NCI-H345 treated with DMSO at 0.1 percent for 48 hours (cell line): ENCODE results near the gene TRUB1.
"Not testable (repeated sequence)": the region's sequence is repeated elsewhere in the genome, so short reads cannot be mapped to it uniquely, and the experiment has no call there.

ENCODE experiments used
- DNase-seq: peaks from one replicate; lab custom pipeline; 2025; ENCODE audit not compliant: unreplicated experiment; lab: John Stamatoyannopoulos, UW

Gene TRUB1

GRCh38 chr10:114923551-114923950, 14.4 kb upstream of the TRUB1 start:
- no peak for DNase-seq

- DNase-seq = no peak
These were observed 12.1 kb upstream of the TRUB1 start for GRCh38 chr10:114925587-114926586.

- DNase-seq = no peak
These were observed 9.2 kb upstream of the TRUB1 start for GRCh38 chr10:114928818-114929217.

- no peak for DNase-seq
These were observed 7.7 kb upstream of the TRUB1 start for GRCh38 chr10:114930320-114930719.

DNA sequence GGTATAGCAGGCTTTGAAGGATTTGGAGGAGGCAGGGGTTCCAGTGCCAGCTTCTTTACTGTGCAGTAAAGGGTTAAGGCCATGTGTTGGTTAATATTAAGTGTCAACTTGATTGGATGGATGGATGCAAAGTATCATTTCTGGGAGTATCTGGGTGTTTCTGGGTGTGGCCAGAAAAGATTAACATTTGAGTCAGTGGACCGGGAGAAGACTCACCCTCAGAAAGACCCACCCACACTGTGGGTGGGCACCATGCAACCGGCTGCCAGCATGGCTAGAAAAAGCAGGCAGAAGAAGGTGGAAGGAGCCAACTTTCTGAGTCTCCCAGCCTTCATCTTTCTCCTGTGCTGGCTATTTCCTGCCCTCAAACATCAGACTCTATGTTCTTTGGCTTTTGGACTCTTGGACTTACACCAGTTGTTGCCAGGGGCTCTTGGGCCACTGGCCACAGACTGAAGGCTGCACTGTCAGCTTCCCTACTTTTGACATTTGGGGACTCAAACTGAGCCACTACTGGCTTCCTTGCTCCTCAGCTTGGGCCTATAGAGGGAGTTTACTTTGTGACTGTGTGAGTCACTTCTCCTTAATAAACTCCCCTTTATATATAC, 6.8 kb upstream of the TRUB1 start:
- no peak for DNase-seq

DNA sequence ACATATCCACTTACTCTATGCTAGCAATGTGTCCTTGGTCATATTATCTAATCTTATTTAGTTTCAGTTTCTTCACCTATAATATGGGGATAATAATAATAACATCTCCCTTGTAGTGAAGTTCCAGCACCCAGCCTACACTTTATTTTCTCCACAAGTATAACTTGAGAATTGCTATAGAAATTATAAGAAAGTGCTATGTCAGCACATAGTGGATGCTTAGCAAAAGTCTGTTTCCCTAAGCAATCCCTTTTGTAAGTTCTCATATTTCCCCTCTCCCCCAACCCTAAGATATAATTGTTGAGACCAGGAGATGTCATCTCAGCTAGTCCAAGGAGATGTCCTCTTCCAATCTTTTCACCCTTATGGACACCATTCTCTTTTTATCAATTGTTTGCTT, 5.8 kb upstream of the TRUB1 start:
- DNase-seq = no peak

DNA sequence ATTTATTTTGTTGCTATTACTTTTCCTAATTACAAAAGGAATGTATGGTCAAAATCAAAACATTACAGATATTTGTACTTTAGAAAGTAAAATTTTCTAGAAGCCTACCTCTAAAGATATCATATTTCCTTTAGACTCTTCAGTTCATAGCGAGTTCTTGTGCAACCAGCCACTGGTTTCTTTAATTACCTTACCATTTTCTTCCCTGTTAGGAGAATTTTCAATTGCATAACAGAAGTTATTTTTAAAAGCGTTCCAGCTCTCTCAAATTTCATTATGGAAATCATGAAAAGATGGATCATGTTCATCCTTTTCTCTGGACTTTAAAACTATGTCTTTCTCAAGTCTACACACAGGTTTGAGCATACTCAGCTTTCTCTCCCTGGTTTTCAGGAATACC, 5.0 kb upstream of the TRUB1 start:
- DNase-seq = no peak

DNA sequence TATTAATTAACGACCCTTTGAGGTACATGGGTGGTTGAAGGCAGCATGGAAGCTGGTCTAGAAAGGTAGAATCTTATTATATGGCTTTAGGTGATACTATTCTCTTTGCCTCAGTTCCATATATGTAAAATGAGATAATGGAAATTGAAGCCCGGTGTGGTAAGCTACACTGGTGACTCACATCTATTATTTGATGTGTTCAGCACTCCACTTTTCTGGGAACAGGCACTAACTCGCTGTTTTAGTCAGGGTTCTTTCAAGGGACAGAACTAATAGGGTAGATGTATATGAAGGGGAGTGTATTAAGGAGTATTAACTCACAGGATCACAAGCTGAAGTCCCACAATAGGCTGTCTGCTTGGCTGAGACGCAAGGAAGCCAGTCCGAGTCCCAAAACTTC, 4.4 kb upstream of the TRUB1 start:
- no peak for DNase-seq

DNA sequence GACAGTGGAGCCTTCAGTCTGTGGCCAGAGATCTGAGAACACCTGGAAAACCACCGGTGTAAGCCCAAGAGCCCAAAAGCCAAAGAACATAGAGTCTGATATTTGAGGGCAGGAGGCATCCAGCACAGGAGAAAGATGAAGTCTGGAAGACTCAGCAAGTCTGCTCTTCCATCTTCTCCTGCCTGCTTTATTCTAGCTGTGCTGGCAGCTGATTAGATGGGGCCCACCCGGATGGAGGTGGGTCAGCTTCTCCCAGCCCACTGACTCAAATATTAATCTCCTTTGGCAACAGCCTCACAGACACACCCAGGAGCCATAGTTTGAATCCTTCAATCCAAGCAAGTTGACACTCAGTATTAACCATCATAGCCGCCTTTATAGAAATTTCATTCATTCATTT, 4.0 kb upstream of the TRUB1 start:
- DNase-seq = not testable (repeated sequence)

GRCh38 chr10:114938856-114939193, 830 bp downstream of the TRUB1 start:
- DNase-seq = no peak

DNA sequence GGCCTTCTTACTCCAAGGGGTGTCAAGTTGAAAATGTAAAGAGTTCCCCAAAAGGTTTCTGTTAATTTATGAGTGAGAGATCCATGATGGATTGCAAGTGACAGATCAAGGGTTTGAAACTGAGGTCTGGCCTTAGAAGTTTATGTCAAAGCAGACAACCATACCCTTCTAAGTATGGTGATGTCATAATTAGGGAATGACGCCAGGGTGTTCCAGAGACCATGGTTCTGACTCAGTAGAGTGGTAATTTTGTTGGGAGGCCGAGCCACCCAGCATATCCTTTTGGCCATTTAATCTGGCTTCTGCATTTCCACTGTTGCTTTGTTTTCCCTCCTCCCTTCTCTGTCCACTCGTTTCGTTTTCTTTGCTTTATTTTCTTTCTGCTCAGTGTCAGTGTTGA, 2.7 kb downstream of the TRUB1 start:
- no peak for DNase-seq

- no peak for DNase-seq
These were observed 5.0 kb downstream of the TRUB1 start for GRCh38 chr10:114943000-114943399.

- DNase-seq = no peak
These were observed 15.1 kb downstream of the TRUB1 start for GRCh38 chr10:114953047-114953446.

DNA sequence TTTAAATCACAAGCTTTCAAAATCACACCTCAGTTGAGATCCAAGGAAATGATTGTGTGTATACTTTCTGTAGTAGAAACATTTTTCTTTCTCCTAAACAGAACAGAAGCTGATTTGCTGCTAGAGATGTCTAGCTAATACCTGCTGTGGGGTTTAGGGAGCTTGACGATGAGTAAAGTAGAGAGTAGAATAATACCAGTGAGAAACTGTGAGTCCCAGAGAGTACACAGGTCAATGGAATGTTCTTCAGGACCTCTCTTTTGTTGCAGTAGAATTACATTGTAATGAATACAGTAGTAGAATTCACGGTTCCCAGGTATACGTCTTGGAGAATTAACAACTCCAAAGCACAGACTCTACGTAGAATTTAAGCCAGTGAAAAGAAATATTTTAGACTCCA, 18.0 kb downstream of the TRUB1 start:
- DNase-seq = no peak

- DNase-seq = no peak
These were observed 18.5 kb downstream of the TRUB1 start for GRCh38 chr10:114956466-114956865.

DNA sequence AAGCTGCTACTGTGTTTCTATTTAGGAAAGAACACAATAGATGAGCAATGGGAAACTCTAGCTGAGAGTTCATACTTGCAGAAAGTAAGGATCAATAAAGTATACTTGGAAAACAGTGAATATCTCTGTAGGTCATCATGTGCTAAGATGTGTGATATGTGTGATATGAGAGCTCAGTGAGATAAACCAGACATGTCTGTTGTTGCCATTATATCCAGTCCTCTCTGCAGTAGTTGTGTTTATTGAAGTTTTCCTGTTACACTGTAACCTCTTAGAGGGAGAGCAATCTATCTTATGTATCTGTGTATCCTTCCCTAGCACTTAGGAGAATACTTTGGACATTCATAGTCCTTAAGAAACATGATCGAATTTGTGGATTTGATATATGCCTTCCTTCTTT, 19.1 kb downstream of the TRUB1 start:
- no peak for DNase-seq

DNA sequence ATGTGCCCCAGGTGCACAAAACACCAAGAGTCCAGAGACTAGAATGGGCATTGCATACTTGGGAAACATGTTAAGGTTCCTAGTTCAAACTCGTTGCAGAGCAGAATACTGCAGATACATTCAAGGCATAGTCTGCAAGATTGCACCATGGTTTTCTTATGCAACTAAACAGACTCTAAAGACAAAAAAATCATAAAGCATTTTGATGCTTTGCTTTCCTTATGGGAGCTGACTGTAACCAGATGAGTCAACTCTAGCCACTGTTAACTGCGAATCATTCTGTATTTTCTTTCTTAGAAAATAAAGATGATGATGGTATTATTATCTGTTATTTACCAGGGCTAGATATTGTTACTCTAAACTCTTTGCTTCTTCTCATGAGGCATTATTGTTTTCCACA, 19.7 kb downstream of the TRUB1 start:
- DNase-seq = no peak

DNA sequence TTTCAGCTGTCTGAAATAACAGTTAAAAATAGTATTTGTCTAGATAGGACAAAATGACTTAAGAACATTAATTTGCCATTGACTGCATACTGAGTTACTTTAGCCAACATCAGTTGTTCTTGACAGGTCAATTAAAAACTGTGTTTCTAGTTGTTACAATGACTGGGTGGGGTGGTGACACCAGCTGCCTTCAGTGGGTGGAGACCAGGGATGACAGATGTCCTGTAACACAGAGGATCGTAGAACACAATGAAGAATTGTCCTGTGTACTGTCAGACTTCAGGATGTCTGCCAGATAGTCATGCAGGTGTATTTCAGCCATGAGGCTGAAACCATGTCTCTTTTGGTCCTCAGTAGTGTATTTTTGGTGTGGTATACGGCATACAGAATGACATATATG, 24.4 kb downstream of the TRUB1 start:
- no peak for DNase-seq

DNA sequence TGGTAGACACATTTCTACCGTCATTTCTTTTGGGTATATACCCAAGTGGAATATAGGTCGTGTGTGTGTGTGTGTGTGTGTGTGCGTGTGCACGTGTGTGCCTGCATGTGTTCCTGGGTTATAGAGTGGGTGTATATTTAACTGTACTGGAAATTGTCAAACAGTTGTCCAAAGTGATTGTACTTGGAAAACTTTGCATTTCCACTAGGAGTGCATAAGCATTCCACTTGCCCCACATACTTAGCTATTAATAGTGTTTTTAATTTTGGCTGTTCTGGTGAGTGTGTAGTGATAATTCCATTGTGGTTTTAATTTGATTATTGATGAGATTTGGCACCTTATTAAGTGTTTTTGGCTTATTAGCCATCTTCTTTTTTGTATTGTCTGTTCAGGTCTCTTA, 25.9 kb downstream of the TRUB1 start:
- no peak for DNase-seq

GRCh38 chr10:114967071-114967470, 29.1 kb downstream of the TRUB1 start:
- DNase-seq = no peak

DNA sequence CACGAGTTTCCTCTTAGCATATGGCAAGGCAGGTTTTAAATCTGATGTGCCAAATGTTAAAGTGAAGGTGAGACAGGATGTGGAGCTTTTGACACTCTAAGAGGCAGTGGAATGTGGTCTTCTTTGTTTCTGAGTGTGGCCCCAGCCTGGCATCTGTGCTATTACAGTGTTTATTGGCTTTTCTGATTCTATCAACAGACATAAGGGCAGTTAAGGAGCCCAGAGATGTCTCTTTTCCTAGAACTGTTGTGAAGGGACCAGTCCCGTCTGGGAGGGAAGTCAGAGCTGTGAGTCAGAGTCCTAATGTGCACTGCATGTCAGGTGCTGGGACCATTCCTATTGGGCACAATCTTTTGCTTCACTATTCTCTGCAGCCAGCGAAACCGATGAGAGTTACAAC, 32.5 kb downstream of the TRUB1 start:
- DNase-seq = no peak

GRCh38 chr10:114973306-114973705, 35.3 kb downstream of the TRUB1 start:
- no peak for DNase-seq

GRCh38 chr10:114973997-114974396, 36.0 kb downstream of the TRUB1 start:
- no peak for DNase-seq
